H9 (cell line): Measurements from ENCODE around the gene GIPC2. TPM values are rescaled to one million over a fixed set of nuclear protein-coding genes. Genes with fewer than 3 reads are reported as not detected.

Experiments used
- DNase-seq: peaks from one replicate; pipeline ENCODE4 v3.0.0-alpha.2; 2017
- H2AFZ ChIP-seq: one replicate; pipeline ENCODE4 v1.6.1; 2013; ENCODE audit warnings: mild to moderate bottlenecking, low read length, control low read depth, moderate library complexity
- H2AK5ac ChIP-seq: 2 replicates; pipeline ENCODE4 v1.6.1; 2013; ENCODE audit warnings: low read length, control low read depth, mixed read lengths; ENCODE audit not compliant: insufficient read length
- H2BK120ac ChIP-seq: one replicate; pipeline ENCODE4 v1.6.1; 2013; ENCODE audit warnings: low read depth, mild to moderate bottlenecking, low read length, control low read depth, inconsistent platforms; ENCODE audit not compliant: poor library complexity, severe bottlenecking
- H2BK12ac ChIP-seq: 2 replicates; pipeline ENCODE4 v1.6.1; 2013; ENCODE audit warnings: low read length, control low read depth, mixed read lengths, low read depth; ENCODE audit not compliant: insufficient read length
- H2BK15ac ChIP-seq: 2 replicates; pipeline ENCODE4 v1.6.1; 2013; ENCODE audit warnings: low read depth, low read length, control low read depth
- H2BK20ac ChIP-seq: one replicate; pipeline ENCODE4 v1.6.1; 2013; ENCODE audit warnings: low read depth, mild to moderate bottlenecking, low read length, control low read depth, inconsistent platforms; ENCODE audit not compliant: poor library complexity, severe bottlenecking
- H2BK5ac ChIP-seq: 2 replicates; pipeline ENCODE4 v1.6.1; 2013; ENCODE audit warnings: low read length, control low read depth, mixed read lengths; ENCODE audit not compliant: insufficient read length
- H3K14ac ChIP-seq: 2 replicates; pipeline ENCODE4 v1.6.1; 2013; ENCODE audit warnings: low read length, control low read depth; ENCODE audit not compliant: insufficient read depth
- H3K18ac ChIP-seq: 2 replicates; pipeline ENCODE4 v1.6.1; 2013; ENCODE audit warnings: low read depth, mild to moderate bottlenecking, mixed read lengths, low read length, control low read depth; ENCODE audit not compliant: insufficient read length
- H3K23ac ChIP-seq: 2 replicates; pipeline ENCODE4 v1.6.1; 2013; ENCODE audit warnings: low read length, control low read depth, mixed read lengths, low read depth; ENCODE audit not compliant: insufficient read length
- H3K23me2 ChIP-seq: 2 replicates; pipeline ENCODE4 v1.6.1; 2013; ENCODE audit warnings: low read depth, mild to moderate bottlenecking, mixed read lengths, low read length, control low read depth; ENCODE audit not compliant: insufficient read length, poor library complexity, severe bottlenecking
- H3K27ac ChIP-seq: 2 replicates; pipeline ENCODE4 v1.5.1; 2013; ENCODE audit warnings: low read length, control low read depth, mixed read lengths, low read depth; ENCODE audit not compliant: insufficient read length
- H3K27me3 ChIP-seq: 2 replicates; pipeline ENCODE4 v1.6.1; 2013; ENCODE audit warnings: low read length, control low read depth, inconsistent platforms; ENCODE audit not compliant: insufficient read depth
- H3K4ac ChIP-seq: 2 replicates; pipeline ENCODE4 v1.6.1; 2013; ENCODE audit warnings: low read depth, mild to moderate bottlenecking, control low read depth, inconsistent platforms, low read length, moderate library complexity
- H3K4me1 ChIP-seq: 2 replicates; pipeline ENCODE4 v1.6.1; 2013; ENCODE audit warnings: low read length, control low read depth, inconsistent platforms; ENCODE audit not compliant: insufficient read depth
- H3K4me2 ChIP-seq: 2 replicates; pipeline ENCODE4 v1.6.1; 2013; ENCODE audit warnings: low read length, control low read depth, mixed read lengths; ENCODE audit not compliant: insufficient read length, insufficient read depth
- H3K56ac ChIP-seq: 2 replicates; pipeline ENCODE4 v1.6.1; 2013; ENCODE audit warnings: low read depth, mild to moderate bottlenecking, mixed read lengths, low read length, control low read depth; ENCODE audit not compliant: insufficient read length
- H3K79me1 ChIP-seq: 2 replicates; pipeline ENCODE4 v1.6.1; 2013; ENCODE audit warnings: low read depth, mild to moderate bottlenecking, moderate library complexity, low read length, control low read depth, inconsistent platforms; ENCODE audit not compliant: insufficient read depth, poor library complexity, severe bottlenecking
- H3K79me2 ChIP-seq: 2 replicates; pipeline ENCODE4 v1.6.1; 2013; ENCODE audit warnings: low read length, control low read depth, inconsistent platforms; ENCODE audit not compliant: insufficient read depth
- H3K9ac ChIP-seq: 2 replicates; pipeline ENCODE4 v1.6.1; 2013; ENCODE audit warnings: low read length, control low read depth, mixed read lengths; ENCODE audit not compliant: insufficient read length; ENCODE audit errors: extremely low read depth
- H3K9me3 ChIP-seq: one replicate; pipeline ENCODE4 v1.6.1; 2013; ENCODE audit warnings: low read depth, low read length, inconsistent platforms; ENCODE audit not compliant: control insufficient read depth
- H3T11ph ChIP-seq: one replicate; pipeline ENCODE4 v1.6.1; 2013; ENCODE audit warnings: mild to moderate bottlenecking, low read length, control low read depth, inconsistent platforms
- H4K20me1 ChIP-seq: one replicate; pipeline ENCODE4 v1.6.1; 2013; ENCODE audit not compliant: control insufficient read depth, insufficient read length, insufficient read depth
- H4K5ac ChIP-seq: 2 replicates; pipeline ENCODE4 v1.6.1; 2013; ENCODE audit warnings: low read depth, mild to moderate bottlenecking, mixed read lengths, low read length, control low read depth; ENCODE audit not compliant: insufficient read length
- H4K8ac ChIP-seq: replicated peaks from 2 replicates; pipeline ENCODE4 v1.6.1; 2013; ENCODE audit warnings: low read length, control low read depth, mixed read lengths, low read depth; ENCODE audit not compliant: insufficient read length
- H4K91ac ChIP-seq: 2 replicates; pipeline ENCODE4 v1.6.1; 2013; ENCODE audit warnings: low read depth, mild to moderate bottlenecking, moderate library complexity, mixed read lengths, low read length, control low read depth; ENCODE audit not compliant: insufficient read length
- H3K27ac Mint-ChIP-seq, 3 experiments: 2 replicates in 2 of 3; 3 replicates in 1 of 3; pipeline ENCODE4 v1.8.0; 2020 to 2021; ENCODE audit warnings: mixed read lengths in 3 of 3, mild to moderate bottlenecking in 1 of 3, moderate library complexity in 1 of 3
- H3K27me3 Mint-ChIP-seq: 2 replicates; pipeline ENCODE4 v1.8.0; 2021; ENCODE audit warnings: low read depth, mild to moderate bottlenecking, moderate library complexity, mixed read lengths
- H3K36me3 Mint-ChIP-seq, 3 experiments: 2 replicates in 2 of 3; 3 replicates in 1 of 3; pipeline ENCODE4 v1.8.0; 2020 to 2021; ENCODE audit warnings: low read depth in 3 of 3, mixed read lengths in 3 of 3; ENCODE audit not compliant: insufficient read depth in 1 of 3
- H3K4me1 Mint-ChIP-seq, 2 experiments: 2 replicates each; pipeline ENCODE4 v1.8.0; 2020; ENCODE audit warnings: mixed read lengths in 2 of 2
- H3K4me3 Mint-ChIP-seq, 2 experiments: 2 replicates in 1 of 2; 3 replicates in 1 of 2; pipeline ENCODE4 v1.8.0; 2020 to 2021; ENCODE audit warnings: mild to moderate bottlenecking in 2 of 2, mixed read lengths in 2 of 2, moderate library complexity in 1 of 2
- H3K9me3 Mint-ChIP-seq, 2 experiments: 2 replicates in 1 of 2; 3 replicates in 1 of 2; pipeline ENCODE4 v1.8.0; 2020; ENCODE audit warnings: mild to moderate bottlenecking in 2 of 2, mixed read lengths in 2 of 2, moderate library complexity in 1 of 2
- CTCF ChIP-seq: fragments of 200-600 bp; sonication (generic); conservative IDR thresholded peaks from 3 replicates; pipeline ENCODE4 v1.8.0; 2021; ENCODE audit warnings: antibody characterized with exemption, mild to moderate bottlenecking
- WGBS: extraction: QIAGEN DNeasy Blood & Tissue Kit; methylation state at CpG from one replicate; pipeline ENCODE4 v1.1.7; 2013; ENCODE audit warnings: missing lambda C conversion rate, low lambda C conversion rate, mixed read lengths; ENCODE audit not compliant: insufficient read length; ENCODE audit errors: extremely low coverage; 5-methylcytosine and 5-hydroxymethylcytosine counted together
- total RNA-seq: library from RNA; stranded (reverse); gene quantifications from 2 replicates; pipeline ENCODE4 v1.2.1, GENCODE V29; 2021

The GIPC2 gene
- total RNA-seq, 1 experiment from 2014 or later = 0.85 TPM

- H3T11ph ChIP-seq = no peak overlapping the region
- H3K9ac ChIP-seq = no peak overlapping the region
- H2AFZ ChIP-seq = no peak overlapping the region
- no peak overlapping the region for H4K5ac ChIP-seq
- no peak overlapping the region for H2BK12ac ChIP-seq
- H4K8ac ChIP-seq = no peak overlapping the region
- no peak overlapping the region for H4K91ac ChIP-seq
- WGBS = no CpG with 5 or more reads among the region's 3 CpGs
- no peak for TF ChIP-seq CTCF
- DNase-seq = no peak
- H4K20me1 ChIP-seq = no peaks in the 10 kb centered on the region
- no peaks in the 10 kb centered on the region for H3K4me1 Mint-ChIP-seq
- H3K79me2 ChIP-seq = no peaks in the 10 kb centered on the region
- H3K36me3 Mint-ChIP-seq = no peaks in the 10 kb centered on the region
- H3K4me3 Mint-ChIP-seq = no peak overlapping the region
- H3K4me2 ChIP-seq = no peak overlapping the region
- no peaks in the 10 kb centered on the region for H3K9me3 ChIP-seq
- H2BK120ac ChIP-seq = no peak overlapping the region
- H2AK5ac ChIP-seq = no peak overlapping the region
- no peak overlapping the region for H3K23ac ChIP-seq
- H3K23me2 ChIP-seq = no peaks in the 10 kb centered on the region
- no peak overlapping the region for H3K27ac Mint-ChIP-seq
- H3K4me1 ChIP-seq = no peaks in the 10 kb centered on the region
- H3K79me1 ChIP-seq = no peaks in the 10 kb centered on the region
- no peak overlapping the region for H3K4ac ChIP-seq
- no peak overlapping the region for H2BK5ac ChIP-seq
- no peaks in the 10 kb centered on the region for H3K27me3 ChIP-seq
- H3K27ac ChIP-seq = no peak overlapping the region
- no peak overlapping the region for H3K14ac ChIP-seq
- no peaks in the 10 kb centered on the region; a peak in 1 of 5 replicates for H3K9me3 Mint-ChIP-seq
- no peak overlapping the region for H3K56ac ChIP-seq
- no peaks in the 10 kb centered on the region for H3K27me3 Mint-ChIP-seq
- no peak overlapping the region for H2BK20ac ChIP-seq
- H2BK15ac ChIP-seq = no peak overlapping the region
- no peak overlapping the region for H3K18ac ChIP-seq
These were observed 80.7 kb downstream of the GIPC2 start for GRCh38 chr1:78126506-78126905.
